SK-N-SH (cell line): ENCODE measurements around the gene PSMD1. TPM values are rescaled to one million over a fixed set of nuclear protein-coding genes. Genes with fewer than 3 reads are reported as not detected.

Experiments
- CTCF ChIA-PET: fragments of 300-600, 350-600 bp; formaldehyde crosslinking; extraction: SDS; loops from one replicate; lab custom pipeline; 2021; lab: Yijun Ruan, JAX
- POLR2A ChIA-PET: fragments of 350-600 bp; sonication (Branson Sonifier 250); formaldehyde crosslinking; extraction: SDS; loops from one replicate; lab custom pipeline; 2020; ENCODE audit warnings: antibody characterized with exemption, inconsistent platforms; lab: Yijun Ruan, JAX
- DNase-seq: peaks from one replicate; pipeline ENCODE4 v3.0.0; 2012
- H2AFZ ChIP-seq: fragments of 200-600 bp; sonication (generic); 2 replicates; pipeline ENCODE4 v1.8.1; 2016; ENCODE audit warnings: antibody characterized with exemption, mild to moderate bottlenecking, low read depth
- H3F3A ChIP-seq: fragments of 200-600 bp; sonication (generic); replicated peaks from 2 replicates; pipeline ENCODE3; 2016; ENCODE audit warnings: antibody characterized with exemption, mild to moderate bottlenecking; ENCODE audit not compliant: insufficient read depth
- H3K27ac ChIP-seq, 2 experiments: fragments of 200-500 bp in 1 of 2; fragments of 200-600 bp in 1 of 2; sonication (Bioruptor generic) in 1 of 2; sonication (generic), shearing (Covaris generic) in 1 of 2; 2 replicates each; pipeline versions ENCODE4 v1.5.1 to v1.6.1; 2014 to 2016; ENCODE audit warnings: low read depth in 2 of 2, inconsistent platforms in 1 of 2, low read length in 1 of 2, mild to moderate bottlenecking in 1 of 2, mixed read lengths in 1 of 2
- H3K27me3 ChIP-seq: fragments of 200-600 bp; sonication (generic), shearing (Covaris generic); 2 replicates; pipeline ENCODE4 v1.6.1; 2016; ENCODE audit warnings: mixed run types; ENCODE audit not compliant: insufficient read depth
- H3K36me3 ChIP-seq, 2 experiments: fragments of 200-500 bp in 1 of 2; fragments of 200-600 bp in 1 of 2; sonication (Bioruptor generic) in 1 of 2; sonication (generic) in 1 of 2; replicated peaks in 1 of 2; 2 replicates each; pipeline versions ENCODE3 to v1.5.1; 2014 to 2016; ENCODE audit warnings: low read length in 1 of 2, mild to moderate bottlenecking in 1 of 2; ENCODE audit not compliant: insufficient read depth in 2 of 2, control insufficient read depth in 1 of 2
- H3K4me1 ChIP-seq, 2 experiments: fragments of 200-500 bp in 1 of 2; fragments of 200-600 bp in 1 of 2; sonication (Bioruptor generic) in 1 of 2; sonication (generic), shearing (Covaris generic) in 1 of 2; 2 replicates each; pipeline versions ENCODE4 v1.5.1 to v1.6.1; 2014 to 2016; ENCODE audit warnings: low read depth in 1 of 2, low read length in 1 of 2, mixed run types in 1 of 2; ENCODE audit not compliant: insufficient read depth in 2 of 2, control insufficient read depth in 1 of 2
- H3K4me2 ChIP-seq: fragments of 200-600 bp; sonication (generic), shearing (Covaris generic); 2 replicates; pipeline ENCODE4 v1.6.1; 2017; ENCODE audit warnings: mixed run types
- H3K4me3 ChIP-seq, 2 experiments: fragments of 200-500 bp in 1 of 2; fragments of 200-600 bp in 1 of 2; sonication (Bioruptor generic) in 1 of 2; sonication (generic), shearing (Covaris generic) in 1 of 2; 2 replicates each; pipeline versions ENCODE4 v1.5.1 to v1.8.1; 2014 to 2016; ENCODE audit warnings: low read depth in 2 of 2, inconsistent platforms in 1 of 2, low read length in 1 of 2, mild to moderate bottlenecking in 1 of 2, mixed read lengths in 1 of 2, moderate library complexity in 1 of 2
- H3K79me2 ChIP-seq: fragments of 200-600 bp; sonication (generic); 2 replicates; pipeline ENCODE4 v1.8.1; 2017; ENCODE audit warnings: mild to moderate bottlenecking; ENCODE audit not compliant: insufficient read depth
- H3K9ac ChIP-seq: fragments of 200-600 bp; sonication (generic); 2 replicates; pipeline ENCODE4 v1.6.1; 2017; ENCODE audit warnings: mixed run types
- H3K9me2 ChIP-seq: fragments of 200-600 bp; sonication (generic); 2 replicates; pipeline ENCODE4 v1.6.1; 2017; ENCODE audit warnings: mixed run types
- H3K9me3 ChIP-seq: fragments of 200-600 bp; sonication (generic); 2 replicates; pipeline ENCODE4 v1.6.1; 2017; ENCODE audit warnings: mixed run types, mild to moderate bottlenecking, moderate library complexity
- H4K20me1 ChIP-seq: fragments of 200-600 bp; sonication (generic); 2 replicates; pipeline ENCODE4 v1.6.1; 2017; ENCODE audit warnings: mild to moderate bottlenecking, mixed run types; ENCODE audit not compliant: insufficient read depth
- ELF1 ChIP-seq: IDR thresholded peaks from 2 replicates; pipeline ENCODE4 v1.4.0; 2012
- FOSL2 ChIP-seq: IDR thresholded peaks from 2 replicates; pipeline ENCODE4 v1.4.0; 2012; ENCODE audit warnings: low read depth, mild to moderate bottlenecking, moderate library complexity, borderline replicate concordance
- FOXJ3 ChIP-seq: sonication (generic); formaldehyde crosslinking; IDR thresholded peaks from 2 replicates; pipeline ENCODE4 v1.5.1; 2020; ENCODE audit warnings: mild to moderate bottlenecking, missing genetic modification reagents
- MEF2A ChIP-seq: IDR thresholded peaks from 2 replicates; pipeline ENCODE4 v1.4.0; 2012; ENCODE audit warnings: low read depth, borderline replicate concordance
- NRF1 ChIP-seq: IDR thresholded peaks from 2 replicates; pipeline ENCODE4 v1.6.1; 2012; ENCODE audit warnings: low read depth, mild to moderate bottlenecking, low read length
- RAD21 ChIP-seq: IDR thresholded peaks from 2 replicates; pipeline ENCODE4 v1.6.1; 2012; ENCODE audit warnings: mild to moderate bottlenecking, low read length
- RCOR1 ChIP-seq: fragments of 150-350 bp; IDR thresholded peaks from 2 replicates; pipeline ENCODE4 v1.6.1; 2017; ENCODE audit warnings: antibody characterized with exemption, low read length
- RFX5 ChIP-seq: IDR thresholded peaks from 2 replicates; pipeline ENCODE4 v1.6.1; 2012; ENCODE audit warnings: mild to moderate bottlenecking, improper control_type of control experiment, low read length
- RXRA ChIP-seq: IDR thresholded peaks from 2 replicates; pipeline ENCODE4 v1.4.0; 2012; ENCODE audit warnings: low read depth, mild to moderate bottlenecking, borderline replicate concordance
- SIN3A ChIP-seq: IDR thresholded peaks from 2 replicates; pipeline ENCODE4 v1.6.1; 2012; ENCODE audit warnings: low read depth, mild to moderate bottlenecking, low read length, moderate library complexity, borderline replicate concordance
- TCF12 ChIP-seq: IDR thresholded peaks from 2 replicates; pipeline ENCODE4 v1.4.0; 2012
- WGBS: methylation state at CpG from one replicate; pipeline ENCODE4 v1.1.6; 2017; ENCODE audit warnings: low lambda C conversion rate; 5-methylcytosine and 5-hydroxymethylcytosine counted together
- polyA plus RNA-seq, 3 experiments: library from polyadenylated mRNA; depleted of rRNA; stranded (reverse); fragments of >200 nt; gene quantifications; 2 replicates each; pipeline ENCODE4 v1.2.3, GENCODE V29; 2012
- TF ChIP-seq, protein P1 (sequence below): fragments of 150-350 bp; IDR thresholded peaks from 2 replicates; pipeline ENCODE4 v1.6.1; 2017; ENCODE audit warnings: antibody characterized with exemption, low read length, low read depth, borderline replicate concordance
- TF ChIP-seq, protein P2 (sequence below): IDR thresholded peaks from 2 replicates; pipeline ENCODE4 v1.4.0; 2012; ENCODE audit warnings: low read depth, borderline replicate concordance
- TF ChIP-seq, protein P3 (sequence below): IDR thresholded peaks from 2 replicates; pipeline ENCODE4 v1.4.0; 2012; ENCODE audit warnings: low read depth
- TF ChIP-seq, protein P4 (sequence below): IDR thresholded peaks from 2 replicates; pipeline ENCODE4 v1.4.0; 2012; ENCODE audit warnings: low read depth, borderline replicate concordance
- TF ChIP-seq, protein P5 (sequence below): IDR thresholded peaks from 2 replicates; pipeline ENCODE4 v1.6.1; 2012; ENCODE audit warnings: mild to moderate bottlenecking, low read depth, low read length, moderate library complexity

PSMD1 gene
- polyA plus RNA-seq, 1 of the 3 experiments (the other 2 are of a cell fraction), result 92.3 TPM

DNA sequence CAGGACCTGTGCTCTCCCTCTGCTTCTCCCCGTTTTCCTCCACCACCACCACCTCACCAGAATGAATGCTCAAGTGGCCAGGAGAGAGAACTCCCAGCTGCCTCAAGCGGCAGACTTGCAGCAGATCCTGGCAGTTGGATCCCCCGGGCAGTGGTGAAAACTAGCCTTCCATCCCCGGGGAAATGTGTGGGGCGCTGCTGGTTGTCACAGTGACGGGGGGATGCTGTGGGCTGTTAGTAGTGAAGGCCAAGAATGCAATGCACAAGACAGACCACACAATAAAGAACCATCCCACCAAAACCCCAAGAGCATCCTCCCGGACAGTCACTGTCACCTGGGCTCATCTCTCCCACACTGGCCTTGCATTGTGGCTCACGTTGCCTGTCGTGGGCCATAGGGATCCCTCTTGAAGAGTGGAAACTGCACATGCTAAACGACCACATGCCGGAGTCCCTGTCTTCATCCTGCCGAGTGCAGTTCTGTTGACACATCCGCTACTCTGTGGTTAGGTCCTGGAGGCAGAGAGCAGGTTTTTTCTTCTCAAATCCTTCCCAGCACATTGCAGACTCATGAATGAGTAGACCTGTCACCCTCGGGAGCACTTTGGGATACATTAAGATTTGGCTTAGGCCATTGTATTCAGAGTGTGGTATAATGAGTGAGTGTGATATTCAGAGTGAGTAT, 47.3 kb upstream of the PSMD1 start:
- H3K4me3 ChIP-seq, result no peak overlapping the region
- TF ChIP-seq TCF12 (no peak), SIN3A (no peak), NRF1 (no peak), ELF1 (no peak), FOSL2 (no peak), RAD21 (no peak)
- TF ChIP-seq, protein P1, sequence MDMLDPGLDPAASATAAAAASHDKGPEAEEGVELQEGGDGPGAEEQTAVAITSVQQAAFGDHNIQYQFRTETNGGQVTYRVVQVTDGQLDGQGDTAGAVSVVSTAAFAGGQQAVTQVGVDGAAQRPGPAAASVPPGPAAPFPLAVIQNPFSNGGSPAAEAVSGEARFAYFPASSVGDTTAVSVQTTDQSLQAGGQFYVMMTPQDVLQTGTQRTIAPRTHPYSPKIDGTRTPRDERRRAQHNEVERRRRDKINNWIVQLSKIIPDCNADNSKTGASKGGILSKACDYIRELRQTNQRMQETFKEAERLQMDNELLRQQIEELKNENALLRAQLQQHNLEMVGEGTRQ, result no peak
- TF ChIP-seq, protein P2, sequence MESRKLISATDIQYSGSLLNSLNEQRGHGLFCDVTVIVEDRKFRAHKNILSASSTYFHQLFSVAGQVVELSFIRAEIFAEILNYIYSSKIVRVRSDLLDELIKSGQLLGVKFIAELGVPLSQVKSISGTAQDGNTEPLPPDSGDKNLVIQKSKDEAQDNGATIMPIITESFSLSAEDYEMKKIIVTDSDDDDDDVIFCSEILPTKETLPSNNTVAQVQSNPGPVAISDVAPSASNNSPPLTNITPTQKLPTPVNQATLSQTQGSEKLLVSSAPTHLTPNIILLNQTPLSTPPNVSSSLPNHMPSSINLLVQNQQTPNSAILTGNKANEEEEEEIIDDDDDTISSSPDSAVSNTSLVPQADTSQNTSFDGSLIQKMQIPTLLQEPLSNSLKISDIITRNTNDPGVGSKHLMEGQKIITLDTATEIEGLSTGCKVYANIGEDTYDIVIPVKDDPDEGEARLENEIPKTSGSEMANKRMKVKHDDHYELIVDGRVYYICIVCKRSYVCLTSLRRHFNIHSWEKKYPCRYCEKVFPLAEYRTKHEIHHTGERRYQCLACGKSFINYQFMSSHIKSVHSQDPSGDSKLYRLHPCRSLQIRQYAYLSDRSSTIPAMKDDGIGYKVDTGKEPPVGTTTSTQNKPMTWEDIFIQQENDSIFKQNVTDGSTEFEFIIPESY, result no peak
- no peak overlapping the region for H3K4me2 ChIP-seq
- ChIA-PET POLR2A (no interaction called here), CTCF (interaction anchor here (1.6 to 4.0 kb wide), 2 partner anchors 22 to 185 kb away, joined by 6 to 27 read pairs; no protein-coding TSS in a partner anchor)
- 24% methylated on average over 11 of the region's 14 CpGs for WGBS
- no peaks in the 10 kb centered on the region for H3K79me2 ChIP-seq
- H3K9me3 ChIP-seq, result no peaks in the 10 kb centered on the region
- peaks cover 4% of the 10 kb centered on the region; the same call in 1 of the 2 replicates for H3K27me3 ChIP-seq
- no peaks in the 10 kb centered on the region for H4K20me1 ChIP-seq
- no peaks in the 10 kb centered on the region for H3K36me3 ChIP-seq
- H2AFZ ChIP-seq, result no peak overlapping the region
- no peaks in the 10 kb centered on the region for H3K9me2 ChIP-seq
- DNase-seq, result no peak
- H3K9ac ChIP-seq, result no peak overlapping the region
- no peak overlapping the region for H3K27ac ChIP-seq
- no peaks in the 10 kb centered on the region for H3K4me1 ChIP-seq
- no peaks in the 10 kb centered on the region for H3F3A ChIP-seq

DNA sequence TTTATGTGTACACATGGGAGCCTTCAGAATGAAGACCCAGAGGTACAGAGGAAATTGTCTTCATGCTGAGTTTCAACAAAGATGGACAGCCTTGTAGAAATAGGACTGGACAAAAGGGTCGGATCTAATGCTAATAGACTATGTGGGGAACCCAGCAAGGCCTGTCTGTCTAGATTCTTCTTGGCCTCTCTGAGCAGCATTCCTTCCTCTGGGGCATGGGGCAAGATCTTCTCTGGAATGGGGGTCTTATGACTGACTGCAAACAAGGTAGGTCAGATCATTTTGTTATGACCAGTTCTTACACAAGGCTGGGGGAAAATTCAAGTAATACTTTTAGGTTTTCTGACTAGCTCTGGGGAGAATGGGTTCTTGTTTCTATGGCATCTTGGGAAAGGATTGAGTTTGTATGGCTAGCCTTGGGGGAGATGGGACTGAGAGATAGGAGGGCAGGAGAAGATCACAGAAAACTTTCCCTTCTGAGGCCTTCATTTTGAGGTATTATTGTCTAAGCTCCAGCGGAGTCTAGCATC, 46.4 kb upstream of the PSMD1 start:
- Histone ChIP-seq H3K4me1 (no peaks in the 10 kb centered on the region), H3F3A (no peaks in the 10 kb centered on the region), H4K20me1 (no peaks in the 10 kb centered on the region), H3K27ac (no peak overlapping the region), H3K4me3 (no peak overlapping the region), H3K36me3 (no peaks in the 10 kb centered on the region), H3K27me3 (peaks cover 4% of the 10 kb centered on the region; the same call in 1 of the 2 replicates), H2AFZ (no peak overlapping the region), H3K4me2 (no peak overlapping the region), H3K9me2 (no peaks in the 10 kb centered on the region), H3K9me3 (no peaks in the 10 kb centered on the region), H3K9ac (no peak overlapping the region), H3K79me2 (no peaks in the 10 kb centered on the region)
- POLR2A ChIA-PET, result no interaction called here
- 52% methylated on average over 2 of the region's 2 CpGs for WGBS
- CTCF ChIA-PET, result interaction anchor here (1.9 kb wide), 1 partner anchor 23 kb away, joined by 5 read pairs; no protein-coding TSS in a partner anchor
- DNase-seq, result no peak
- TF ChIP-seq RCOR1 (no peak), RFX5 (no peak), MEF2A (no peak), FOXJ3 (no peak), RXRA (no peak), NRF1 (no peak)
- TF ChIP-seq, protein P3, sequence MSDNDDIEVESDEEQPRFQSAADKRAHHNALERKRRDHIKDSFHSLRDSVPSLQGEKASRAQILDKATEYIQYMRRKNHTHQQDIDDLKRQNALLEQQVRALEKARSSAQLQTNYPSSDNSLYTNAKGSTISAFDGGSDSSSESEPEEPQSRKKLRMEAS, result no peak
- TF ChIP-seq, protein P4, sequence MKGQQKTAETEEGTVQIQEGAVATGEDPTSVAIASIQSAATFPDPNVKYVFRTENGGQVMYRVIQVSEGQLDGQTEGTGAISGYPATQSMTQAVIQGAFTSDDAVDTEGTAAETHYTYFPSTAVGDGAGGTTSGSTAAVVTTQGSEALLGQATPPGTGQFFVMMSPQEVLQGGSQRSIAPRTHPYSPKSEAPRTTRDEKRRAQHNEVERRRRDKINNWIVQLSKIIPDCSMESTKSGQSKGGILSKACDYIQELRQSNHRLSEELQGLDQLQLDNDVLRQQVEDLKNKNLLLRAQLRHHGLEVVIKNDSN, result no peak
- TF ChIP-seq, protein P1, result no peak
- TF ChIP-seq, protein P5, sequence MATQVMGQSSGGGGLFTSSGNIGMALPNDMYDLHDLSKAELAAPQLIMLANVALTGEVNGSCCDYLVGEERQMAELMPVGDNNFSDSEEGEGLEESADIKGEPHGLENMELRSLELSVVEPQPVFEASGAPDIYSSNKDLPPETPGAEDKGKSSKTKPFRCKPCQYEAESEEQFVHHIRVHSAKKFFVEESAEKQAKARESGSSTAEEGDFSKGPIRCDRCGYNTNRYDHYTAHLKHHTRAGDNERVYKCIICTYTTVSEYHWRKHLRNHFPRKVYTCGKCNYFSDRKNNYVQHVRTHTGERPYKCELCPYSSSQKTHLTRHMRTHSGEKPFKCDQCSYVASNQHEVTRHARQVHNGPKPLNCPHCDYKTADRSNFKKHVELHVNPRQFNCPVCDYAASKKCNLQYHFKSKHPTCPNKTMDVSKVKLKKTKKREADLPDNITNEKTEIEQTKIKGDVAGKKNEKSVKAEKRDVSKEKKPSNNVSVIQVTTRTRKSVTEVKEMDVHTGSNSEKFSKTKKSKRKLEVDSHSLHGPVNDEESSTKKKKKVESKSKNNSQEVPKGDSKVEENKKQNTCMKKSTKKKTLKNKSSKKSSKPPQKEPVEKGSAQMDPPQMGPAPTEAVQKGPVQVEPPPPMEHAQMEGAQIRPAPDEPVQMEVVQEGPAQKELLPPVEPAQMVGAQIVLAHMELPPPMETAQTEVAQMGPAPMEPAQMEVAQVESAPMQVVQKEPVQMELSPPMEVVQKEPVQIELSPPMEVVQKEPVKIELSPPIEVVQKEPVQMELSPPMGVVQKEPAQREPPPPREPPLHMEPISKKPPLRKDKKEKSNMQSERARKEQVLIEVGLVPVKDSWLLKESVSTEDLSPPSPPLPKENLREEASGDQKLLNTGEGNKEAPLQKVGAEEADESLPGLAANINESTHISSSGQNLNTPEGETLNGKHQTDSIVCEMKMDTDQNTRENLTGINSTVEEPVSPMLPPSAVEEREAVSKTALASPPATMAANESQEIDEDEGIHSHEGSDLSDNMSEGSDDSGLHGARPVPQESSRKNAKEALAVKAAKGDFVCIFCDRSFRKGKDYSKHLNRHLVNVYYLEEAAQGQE, result no peak
